HepG2 (cell line): ENCODE measurements around the gene BRMS1. TPM values are rescaled to one million over a fixed set of nuclear protein-coding genes. Genes with fewer than 3 reads are reported as not detected.

Experiments used
- ETV6 ChIP-seq: sonication (generic); formaldehyde crosslinking; conservative IDR thresholded peaks from 2 replicates; pipeline ENCODE4 v1.4.0; 2020; ENCODE audit warnings: missing genetic modification reagents
- HHEX ChIP-seq: IDR thresholded peaks from 2 replicates; pipeline ENCODE4 v1.6.1; 2016; ENCODE audit warnings: control low read depth
- JUND ChIP-seq: sonication (generic); formaldehyde crosslinking; IDR thresholded peaks from 2 replicates; pipeline ENCODE4 v1.8.0; 2022; ENCODE audit warnings: mild to moderate bottlenecking, missing genetic modification reagents
- MAFG ChIP-seq: sonication (generic); formaldehyde crosslinking; IDR thresholded peaks from 2 replicates; pipeline ENCODE4 v1.5.1; 2020; ENCODE audit warnings: mild to moderate bottlenecking, missing genetic modification reagents
- MIXL1 ChIP-seq: IDR thresholded peaks from 2 replicates; pipeline ENCODE4 v1.6.1; 2016
- NCOR1 ChIP-seq: fragments of 200-600 bp; sonication (generic); IDR thresholded peaks from 2 replicates; pipeline ENCODE4 v1.7.0; 2017; ENCODE audit warnings: antibody characterized with exemption, low read length, borderline replicate concordance
- NFE2L2 ChIP-seq: fragments of 150-350 bp; IDR thresholded peaks from 2 replicates; pipeline ENCODE4 v1.6.1; 2014; ENCODE audit warnings: low read length
- NR2F1 ChIP-seq, 2 experiments: fragments of 450-650 bp in 1 of 2; formaldehyde crosslinking in 1 of 2; IDR thresholded peaks; 2 replicates each; pipeline versions ENCODE4 v1.5.0 to v1.6.1; 2016 to 2020; ENCODE audit warnings: mild to moderate bottlenecking in 1 of 2, missing compliant biosample characterization in 1 of 2, missing genetic modification reagents in 1 of 2, moderate library complexity in 1 of 2
- RARA ChIP-seq: IDR thresholded peaks from 2 replicates; pipeline ENCODE4 v1.6.1; 2016; ENCODE audit warnings: missing genetic modification reagents, missing compliant biosample characterization
- RFX5 ChIP-seq: IDR thresholded peaks from 2 replicates; pipeline ENCODE4 v1.6.1; 2011; ENCODE audit warnings: low read depth, low read length, improper control_type of control experiment
- SP4 ChIP-seq: sonication (generic); formaldehyde crosslinking; IDR thresholded peaks from 2 replicates; pipeline ENCODE4 v1.8.1; 2023; ENCODE audit warnings: mild to moderate bottlenecking, missing genetic modification reagents
- SRSF4 ChIP-seq: fragments of 200-400 bp; formaldehyde crosslinking; IDR thresholded peaks from one replicate; pipeline ENCODE4 v1.6.1; 2018; ENCODE audit warnings: mild to moderate bottlenecking, low read depth, low read length, moderate library complexity; ENCODE audit not compliant: poor library complexity, severe bottlenecking
- TOPORS ChIP-seq: sonication (generic); formaldehyde crosslinking; IDR thresholded peaks from 2 replicates; pipeline ENCODE4 v1.8.0; 2023; ENCODE audit warnings: mild to moderate bottlenecking, missing genetic modification reagents
- XRCC5 ChIP-seq: fragments of 200-400 bp; formaldehyde crosslinking; optimal IDR thresholded peaks from 2 replicates; pipeline ENCODE3; 2017; ENCODE audit warnings: mild to moderate bottlenecking, low read length
- ZBTB20 ChIP-seq: sonication (generic); formaldehyde crosslinking; IDR thresholded peaks from 2 replicates; pipeline ENCODE4 v1.8.1; 2023; ENCODE audit warnings: missing genetic modification reagents, low read depth, mild to moderate bottlenecking, borderline replicate concordance
- ZMAT3 ChIP-seq: sonication (generic); formaldehyde crosslinking; conservative IDR thresholded peaks from 2 replicates; pipeline ENCODE4 v1.7.0; 2021; ENCODE audit warnings: missing genetic modification reagents
- ZNF143 ChIP-seq: sonication (generic); formaldehyde crosslinking; IDR thresholded peaks from 2 replicates; pipeline ENCODE4 v1.4.0; 2020; ENCODE audit warnings: missing genetic modification reagents
- ZNF232 ChIP-seq: sonication (generic); formaldehyde crosslinking; IDR thresholded peaks from 2 replicates; pipeline ENCODE4 v1.4.0; 2020; ENCODE audit warnings: missing genetic modification reagents, borderline replicate concordance
- ZNF30 ChIP-seq: sonication (generic); formaldehyde crosslinking; IDR thresholded peaks from 2 replicates; pipeline ENCODE4 v1.5.0; 2020; ENCODE audit warnings: mild to moderate bottlenecking, missing genetic modification reagents
- ZNF33A ChIP-seq: sonication (generic); formaldehyde crosslinking; IDR thresholded peaks from 2 replicates; pipeline ENCODE4 v1.5.1; 2020; ENCODE audit warnings: missing genetic modification reagents, mild to moderate bottlenecking, moderate library complexity, borderline replicate concordance
- ZNF383 ChIP-seq: sonication (generic); formaldehyde crosslinking; IDR thresholded peaks from 2 replicates; pipeline ENCODE4 v1.4.0; 2020; ENCODE audit warnings: missing genetic modification reagents, mild to moderate bottlenecking, borderline replicate concordance
- ZNF510 ChIP-seq: sonication (generic); formaldehyde crosslinking; IDR thresholded peaks from 2 replicates; pipeline ENCODE4 v1.4.0; 2020; ENCODE audit warnings: low read depth, mild to moderate bottlenecking, missing genetic modification reagents
- ZNF552 ChIP-seq: sonication (generic); formaldehyde crosslinking; IDR thresholded peaks from 2 replicates; pipeline ENCODE4 v1.9.0; 2022; ENCODE audit warnings: missing genetic modification reagents, mild to moderate bottlenecking, borderline replicate concordance
- ZNF678 ChIP-seq: sonication (generic); formaldehyde crosslinking; IDR thresholded peaks from 2 replicates; pipeline ENCODE4 v1.4.0; 2020; ENCODE audit warnings: mild to moderate bottlenecking, missing genetic modification reagents
- ZNF720 ChIP-seq: sonication (generic); formaldehyde crosslinking; IDR thresholded peaks from 2 replicates; pipeline ENCODE4 v1.4.0; 2020; ENCODE audit warnings: missing genetic modification reagents
- ZNF781 ChIP-seq: sonication (generic); formaldehyde crosslinking; IDR thresholded peaks from 2 replicates; pipeline ENCODE4 v1.5.1; 2020; ENCODE audit warnings: borderline replicate concordance, mild to moderate bottlenecking, missing genetic modification reagents; ENCODE audit errors: not compliant biosample characterization
- polyA plus RNA-seq, 8 experiments: library from polyadenylated mRNA; depleted of rRNA in 3 of 8; stranded (reverse) in 7 of 8; unstranded in 1 of 8; fragments of >200 nt; fragmentation: Illumina TruSeq in 4 of 8; extraction: Trizol in 4 of 8; gene quantifications; 2 replicates each; pipeline versions ENCODE4 v1.2.1 to v1.2.3, GENCODE V29; 2011 to 2016; ENCODE audit warnings: low read depth in 4 of 8, missing spikeins in 1 of 8, mixed read lengths in 1 of 8; ENCODE audit not compliant: insufficient read depth in 1 of 8
- total RNA-seq, 5 experiments: library from RNA; depleted of rRNA; stranded (reverse); fragments of >200 nt; fragmentation: Illumina TruSeq; extraction: Trizol; gene quantifications; 2 replicates each; pipeline ENCODE4 v1.2.3, GENCODE V29; 2016; ENCODE audit warnings: low read depth in 1 of 5
- TF ChIP-seq, protein P1 (sequence below): sonication (generic); formaldehyde crosslinking; IDR thresholded peaks from 2 replicates; pipeline ENCODE4 v1.4.0; 2020; ENCODE audit warnings: missing genetic modification reagents
- TF ChIP-seq, protein P2 (sequence below): IDR thresholded peaks from 2 replicates; pipeline ENCODE4 v1.6.1; 2016; ENCODE audit warnings: missing genetic modification reagents, missing compliant biosample characterization
- TF ChIP-seq, protein P3 (sequence below): sonication (generic); formaldehyde crosslinking; IDR thresholded peaks from 2 replicates; pipeline ENCODE4 v1.4.0; 2020; ENCODE audit warnings: missing genetic modification reagents

The BRMS1 gene
- total and polyA plus RNA-seq, 2 of the 13 experiments (the other 11 are each of a cell fraction or from before 2014, with no cell fraction given): 15.8 to 55.7 TPM

DNA sequence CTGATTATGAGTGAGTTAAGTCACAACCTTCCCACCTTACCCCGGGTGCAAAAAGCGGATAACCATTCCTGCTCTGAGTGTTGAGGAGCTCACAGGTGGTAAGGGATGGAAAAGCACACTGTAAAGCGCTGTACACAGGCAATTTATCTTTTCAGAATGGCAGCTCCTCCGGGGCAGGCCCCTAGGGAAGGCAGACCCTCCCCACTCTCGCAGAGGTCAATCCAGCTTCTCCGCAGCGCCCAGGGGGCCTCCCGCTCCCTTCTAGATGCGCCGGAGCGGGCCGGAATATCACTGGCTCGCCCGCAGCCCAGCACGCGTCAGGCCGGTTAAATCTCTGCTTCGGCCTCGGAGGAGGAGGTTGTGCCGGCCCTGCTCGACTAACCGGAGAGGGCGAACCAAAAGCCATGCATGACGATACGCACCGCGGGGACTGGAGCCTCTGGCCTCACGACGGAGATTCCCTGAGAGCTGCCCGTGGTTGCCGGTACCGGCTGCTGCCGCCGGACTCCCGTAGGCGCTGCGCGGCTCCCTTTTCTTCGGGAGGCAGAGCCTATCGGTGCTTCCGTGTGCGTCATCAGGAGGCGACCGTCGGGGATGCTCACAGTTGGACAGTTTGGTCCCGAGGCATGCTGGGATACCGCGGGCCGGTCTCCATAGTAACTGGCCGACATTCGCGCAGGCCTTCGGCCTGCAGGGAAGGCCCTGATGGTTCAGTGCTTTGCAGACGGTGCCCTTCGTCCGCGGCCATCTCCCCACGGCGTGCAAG lies at the start of gene BRMS1 (continued):
- TF ChIP-seq ZNF552 (CRISPR knock-in tag): 0 out of 2 replicates have a peak, but pooled peaks have one; percentile 57
- peak; percentile 64 for TF ChIP-seq XRCC5
- TF ChIP-seq RARA (CRISPR knock-in tag): peak; percentile 30; the same call in 1 of the 2 replicates
- TF ChIP-seq NFE2L2: no peak
- TF ChIP-seq NCOR1: peak; percentile 28; the same call in 1 of the 2 replicates
- TF ChIP-seq TOPORS: 0 out of 2 replicates have a peak, but pooled peaks have one; percentile 53
- TF ChIP-seq ZNF781 (CRISPR knock-in tag): no peak
- TF ChIP-seq ZNF33A (CRISPR knock-in tag): no peak
- TF ChIP-seq, protein P1, sequence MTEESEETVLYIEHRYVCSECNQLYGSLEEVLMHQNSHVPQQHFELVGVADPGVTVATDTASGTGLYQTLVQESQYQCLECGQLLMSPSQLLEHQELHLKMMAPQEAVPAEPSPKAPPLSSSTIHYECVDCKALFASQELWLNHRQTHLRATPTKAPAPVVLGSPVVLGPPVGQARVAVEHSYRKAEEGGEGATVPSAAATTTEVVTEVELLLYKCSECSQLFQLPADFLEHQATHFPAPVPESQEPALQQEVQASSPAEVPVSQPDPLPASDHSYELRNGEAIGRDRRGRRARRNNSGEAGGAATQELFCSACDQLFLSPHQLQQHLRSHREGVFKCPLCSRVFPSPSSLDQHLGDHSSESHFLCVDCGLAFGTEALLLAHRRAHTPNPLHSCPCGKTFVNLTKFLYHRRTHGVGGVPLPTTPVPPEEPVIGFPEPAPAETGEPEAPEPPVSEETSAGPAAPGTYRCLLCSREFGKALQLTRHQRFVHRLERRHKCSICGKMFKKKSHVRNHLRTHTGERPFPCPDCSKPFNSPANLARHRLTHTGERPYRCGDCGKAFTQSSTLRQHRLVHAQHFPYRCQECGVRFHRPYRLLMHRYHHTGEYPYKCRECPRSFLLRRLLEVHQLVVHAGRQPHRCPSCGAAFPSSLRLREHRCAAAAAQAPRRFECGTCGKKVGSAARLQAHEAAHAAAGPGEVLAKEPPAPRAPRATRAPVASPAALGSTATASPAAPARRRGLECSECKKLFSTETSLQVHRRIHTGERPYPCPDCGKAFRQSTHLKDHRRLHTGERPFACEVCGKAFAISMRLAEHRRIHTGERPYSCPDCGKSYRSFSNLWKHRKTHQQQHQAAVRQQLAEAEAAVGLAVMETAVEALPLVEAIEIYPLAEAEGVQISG (CRISPR knock-in tag): peak; percentile 95
- no peak for TF ChIP-seq HHEX
- no peak for TF ChIP-seq ZNF30 (CRISPR knock-in tag)
- TF ChIP-seq ETV6: no peak
- TF ChIP-seq NR2F1 (CRISPR knock-in tag; IDR thresholded peaks at IDR 0.05): no peak
- 0 out of 2 replicates have a peak, but pooled peaks have one; percentile 74 for TF ChIP-seq ZNF510 (CRISPR knock-in tag)
- 0 out of 2 replicates have a peak, but pooled peaks have one; percentile 40 for TF ChIP-seq MIXL1
- no peak for TF ChIP-seq ZNF232 (CRISPR knock-in tag)
- TF ChIP-seq MAFG (CRISPR knock-in tag): no peak
- no peak for TF ChIP-seq RFX5
- TF ChIP-seq ZNF383 (CRISPR knock-in tag): no peak
- TF ChIP-seq, protein P2, sequence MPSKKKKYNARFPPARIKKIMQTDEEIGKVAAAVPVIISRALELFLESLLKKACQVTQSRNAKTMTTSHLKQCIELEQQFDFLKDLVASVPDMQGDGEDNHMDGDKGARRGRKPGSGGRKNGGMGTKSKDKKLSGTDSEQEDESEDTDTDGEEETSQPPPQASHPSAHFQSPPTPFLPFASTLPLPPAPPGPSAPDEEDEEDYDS (CRISPR knock-in tag): peak; percentile 65; the same call in 1 of the 2 replicates
- TF ChIP-seq ZBTB20 (CRISPR knock-in tag): 0 out of 2 replicates have a peak, but pooled peaks have one; percentile 62
- no peak for TF ChIP-seq SRSF4
- TF ChIP-seq, protein P3, sequence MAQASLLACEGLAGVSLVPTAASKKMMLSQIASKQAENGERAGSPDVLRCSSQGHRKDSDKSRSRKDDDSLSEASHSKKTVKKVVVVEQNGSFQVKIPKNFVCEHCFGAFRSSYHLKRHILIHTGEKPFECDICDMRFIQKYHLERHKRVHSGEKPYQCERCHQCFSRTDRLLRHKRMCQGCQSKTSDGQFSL (CRISPR knock-in tag): no peak
- TF ChIP-seq SP4: peak; percentile 71; the same call in 1 of the 2 replicates
- TF ChIP-seq ZNF720 (CRISPR knock-in tag): no peak
- TF ChIP-seq ZNF143 (CRISPR knock-in tag): peak; percentile 95
- TF ChIP-seq ZMAT3 (CRISPR knock-in tag): peak; percentile 75; the same call in 1 of the 2 replicates
- TF ChIP-seq ZNF678 (CRISPR knock-in tag): no peak
- TF ChIP-seq JUND (CRISPR knock-in tag): no peak
